GM06990 (cell line): Measurements from ENCODE around the gene SOX9.
A peak's percentile ranks its signal among the peaks of the same experiment; 100 is the strongest.
"Not testable (repeated sequence)": the region's sequence is repeated elsewhere in the genome, so short reads cannot be mapped to it uniquely, and the experiment has no call there.

Source experiments
- DNase-seq: peaks from one replicate; pipeline ENCODE4 v3.0.0-alpha.2; 2011; ENCODE audit not compliant: insufficient read length; ENCODE audit errors: extremely low read depth
- H3K27me3 ChIP-seq: replicated peaks from 2 replicates; pipeline ENCODE4 v1.6.0; 2011; ENCODE audit warnings: low read length; ENCODE audit not compliant: control insufficient read depth, insufficient read depth
- H3K36me3 ChIP-seq: 2 replicates; pipeline ENCODE4 v1.5.1; 2011; ENCODE audit warnings: low read length; ENCODE audit not compliant: control insufficient read depth, insufficient read depth
- H3K4me3 ChIP-seq: replicated peaks from 2 replicates; pipeline ENCODE4 v1.5.1; 2011; ENCODE audit warnings: low read depth, mild to moderate bottlenecking, control low read depth, low read length
- CTCF ChIP-seq: IDR thresholded peaks from 2 replicates; pipeline ENCODE4 v1.5.1; 2011; ENCODE audit warnings: low read length, control low read depth, mild to moderate bottlenecking, inconsistent platforms; ENCODE audit not compliant: insufficient read depth, poor library complexity, severe bottlenecking

The SOX9 gene

GRCh38 chr17:72111336-72111923 lies 9.4 kb upstream of the SOX9 start:
- Histone ChIP-seq H3K36me3 (no peaks in the 10 kb centered on the region), H3K27me3 (no peaks in the 10 kb centered on the region; the same call in 1 of the 2 replicates), H3K4me3 (no peak overlapping the region)
- no peak for TF ChIP-seq CTCF
- DNase-seq, result no peak

- not testable (repeated sequence) for H3K36me3 ChIP-seq, H3K4me3 ChIP-seq, H3K27me3 ChIP-seq, DNase-seq
Measured at GRCh38 chr17:72111926-72112325, 8.9 kb upstream of the SOX9 start.

GRCh38 chr17:72113751-72114150 lies 7.1 kb upstream of the SOX9 start:
- Histone ChIP-seq H3K27me3 (peaks cover 2% of the 10 kb centered on the region; the same call in 1 of the 2 replicates), H3K36me3 (no peaks in the 10 kb centered on the region), H3K4me3 (no peak overlapping the region)
- TF ChIP-seq CTCF, result no peak
- no peak for DNase-seq

- H3K4me3 ChIP-seq, result peak overlapping the region; percentile 3; the same call in 1 of the 2 replicates
- TF ChIP-seq CTCF, result no peak
- peaks cover 2% of the 10 kb centered on the region; the same call in 1 of the 2 replicates for H3K27me3 ChIP-seq
- no peaks in the 10 kb centered on the region for H3K36me3 ChIP-seq
- DNase-seq, result no peak
Measured at GRCh38 chr17:72115781-72116525, 4.9 kb upstream of the SOX9 start.

- Histone ChIP-seq H3K27me3 (peaks cover 2% of the 10 kb centered on the region; the same call in 1 of the 2 replicates), H3K36me3 (no peaks in the 10 kb centered on the region), H3K4me3 (0 out of 2 replicates have a peak overlapping the region, but pooled peaks have one; percentile 16)
- DNase-seq, result no peak
- TF ChIP-seq CTCF, result no peak
Measured at GRCh38 chr17:72116661-72117521, 3.9 kb upstream of the SOX9 start.
